CD14-positive monocyte (primary cell): ENCODE measurements around the gene EEF1AKMT2. TPM values are rescaled to one million over a fixed set of nuclear protein-coding genes. Genes with fewer than 3 reads are reported as not detected.

Experiments used
- DNase-seq, 3 donors: peaks; one replicate each; pipeline ENCODE4 v3.0.0-alpha.2; 2011 to 2022
- H2AFZ ChIP-seq: 2 replicates; pipeline ENCODE4 v1.6.0; 2012; ENCODE audit warnings: mild to moderate bottlenecking, low read depth, low read length, inconsistent platforms; ENCODE audit not compliant: insufficient read depth, poor library complexity, severe bottlenecking
- H3K27ac ChIP-seq, 2 donors: 1 replicate in 1 of 2; 2 replicates in 1 of 2; pipeline ENCODE4 v1.5.1; 2012 to 2013; ENCODE audit warnings: low read length in 2 of 2, control low read depth in 1 of 2, inconsistent platforms in 1 of 2, low read depth in 1 of 2, mild to moderate bottlenecking in 1 of 2
- H3K27me3 ChIP-seq, 2 donors: one replicate each; pipeline versions ENCODE4 v1.6.0 to v1.6.1; 2011 to 2013; ENCODE audit warnings: low read length in 2 of 2; ENCODE audit not compliant: control insufficient read depth in 2 of 2, insufficient read depth in 2 of 2
- H3K36me3 ChIP-seq, 2 donors: replicated peaks in 1 of 2; 1 replicate in 1 of 2; 2 replicates in 1 of 2; pipeline versions ENCODE4 v1.5.1 to v1.6.1; 2012 to 2013; ENCODE audit warnings: low read length in 2 of 2, control low read depth in 1 of 2, inconsistent platforms in 1 of 2, mild to moderate bottlenecking in 1 of 2; ENCODE audit not compliant: insufficient read depth in 2 of 2, control insufficient read depth in 1 of 2
- H3K4me1 ChIP-seq, 2 donors: 1 replicate in 1 of 2; 2 replicates in 1 of 2; pipeline versions ENCODE4 v1.5.1 to v1.6.1; 2012 to 2013; ENCODE audit warnings: low read length in 2 of 2, control low read depth in 1 of 2, inconsistent platforms in 1 of 2, mild to moderate bottlenecking in 1 of 2, moderate library complexity in 1 of 2; ENCODE audit not compliant: insufficient read depth in 2 of 2, control insufficient read depth in 1 of 2
- H3K4me2 ChIP-seq: replicated peaks from 2 replicates; pipeline ENCODE3; 2012; ENCODE audit warnings: low read length, moderate library complexity, mild to moderate bottlenecking; ENCODE audit not compliant: poor library complexity, severe bottlenecking; ENCODE audit errors: extremely low read depth
- H3K4me3 ChIP-seq, 3 experiments: fragments of 200-600 bp in 1 of 3; sonication (generic) in 1 of 3; replicated peaks in 1 of 3; 1 replicate in 2 of 3; 2 replicates in 1 of 3; pipeline ENCODE4 v1.5.1; 2011 to 2013; ENCODE audit warnings: low read length in 3 of 3, mild to moderate bottlenecking in 3 of 3, control low read depth in 2 of 3, low read depth in 2 of 3, inconsistent platforms in 1 of 3, moderate library complexity in 1 of 3
- H3K79me2 ChIP-seq: 2 replicates; pipeline ENCODE4 v1.6.0; 2012; ENCODE audit warnings: mild to moderate bottlenecking, control low read depth, inconsistent platforms, low read length, moderate library complexity; ENCODE audit not compliant: insufficient read depth
- H3K9ac ChIP-seq: 2 replicates; pipeline ENCODE4 v1.6.0; 2017; ENCODE audit warnings: low read length, mild to moderate bottlenecking; ENCODE audit not compliant: insufficient read depth, poor library complexity, severe bottlenecking
- H3K9me3 ChIP-seq, 2 donors: replicated peaks in 1 of 2; 1 replicate in 1 of 2; 2 replicates in 1 of 2; pipeline versions ENCODE4 v1.5.1 to v1.6.1; 2012 to 2013; ENCODE audit warnings: low read length in 2 of 2, control low read depth in 1 of 2; ENCODE audit not compliant: control insufficient read depth in 1 of 2, insufficient read depth in 1 of 2
- H4K20me1 ChIP-seq: 2 replicates; pipeline ENCODE4 v1.6.0; 2012; ENCODE audit warnings: mild to moderate bottlenecking, low read length, control low read depth, moderate library complexity; ENCODE audit not compliant: insufficient read depth
- H3K27ac Mint-ChIP-seq, 7 donors: one replicate each; pipeline ENCODE4 v1.8.0; 2020; ENCODE audit warnings: mild to moderate bottlenecking in 7 of 7, mixed read lengths in 7 of 7, moderate library complexity in 6 of 7, inconsistent platforms in 2 of 7
- H3K27me3 Mint-ChIP-seq, 3 donors: one replicate each; pipeline ENCODE4 v1.8.0; 2021 to 2022; ENCODE audit warnings: low read depth in 3 of 3, mild to moderate bottlenecking in 3 of 3, mixed read lengths in 3 of 3, moderate library complexity in 3 of 3, inconsistent platforms in 1 of 3
- H3K36me3 Mint-ChIP-seq, 2 donors: one replicate each; pipeline ENCODE4 v1.8.0; 2020; ENCODE audit warnings: mixed read lengths in 2 of 2, inconsistent platforms in 1 of 2, mild to moderate bottlenecking in 1 of 2
- H3K4me1 Mint-ChIP-seq: one replicate; pipeline ENCODE4 v1.8.0; 2020; ENCODE audit warnings: mild to moderate bottlenecking, mixed read lengths
- H3K4me3 Mint-ChIP-seq, 2 donors: one replicate each; pipeline ENCODE4 v1.8.0; 2020; ENCODE audit warnings: mild to moderate bottlenecking in 2 of 2, mixed read lengths in 2 of 2, moderate library complexity in 1 of 2
- H3K9me3 Mint-ChIP-seq, 7 donors: one replicate each; pipeline ENCODE4 v1.8.0; 2020 to 2022; ENCODE audit warnings: mixed read lengths in 7 of 7, mild to moderate bottlenecking in 6 of 7, moderate library complexity in 6 of 7, inconsistent platforms in 2 of 7
- WGBS: methylation state at CpG from one replicate; pipeline ENCODE4 v1.1.5; 2013; ENCODE audit warnings: missing lambda C conversion rate; ENCODE audit not compliant: insufficient coverage; 5-methylcytosine and 5-hydroxymethylcytosine counted together
- intact Hi-C, 2 donors: fragments of 100-400 bp; cut with micrococcal nuclease; formaldehyde crosslinking; loops; one replicate each; pipeline versions ENCODE4 v1.15.0 to v1.15.1; 2023
- polyA plus RNA-seq, 3 donors: library from polyadenylated mRNA; depleted of rRNA in 1 of 3; unstranded in 2 of 3; stranded (reverse) in 1 of 3; fragments of 300-500 nt in 2 of 3; fragments of >200 nt in 1 of 3; fragmentation: Illumina TruSeq in 2 of 3; gene quantifications; 1 replicate in 2 of 3; 2 replicates in 1 of 3; pipeline ENCODE4 v1.2.3, GENCODE V29; 2012 to 2021
- TF ChIP-seq, protein P1 (sequence below): fragments of 200-600 bp; IDR thresholded peaks from one replicate; pipeline ENCODE4 v1.8.0; 2022; ENCODE audit warnings: antibody characterized with exemption, mild to moderate bottlenecking

Gene EEF1AKMT2
- polyA plus RNA-seq, 3 donors: 7.6 to 13.6 (median 8.2) TPM

- Mint-ChIP-seq H3K36me3 (peaks cover 46 to 51% of the 10 kb centered on the region in 2 donors), H3K9me3 (peaks cover 0 to 2% (median 0%) of the 10 kb centered on the region in 7 donors), H3K27me3 (no peaks in the 10 kb centered on the region), H3K27ac (peak overlapping the region; percentile 87 to 94 (median 91)), H3K4me1 (peaks cover 59% of the 10 kb centered on the region), H3K4me3 (peak overlapping the region; percentile 7 to 70)
- Histone ChIP-seq H2AFZ (no peak overlapping the region), H4K20me1 (peaks cover 98% of the 10 kb centered on the region), H3K36me3 (peaks cover 5 to 53% of the 10 kb centered on the region in 2 donors), H3K27ac (peak overlapping the region; percentile 88 to 89), H3K9ac (peak overlapping the region; percentile 44), H3K4me1 (peaks cover 49 to 53% of the 10 kb centered on the region in 2 donors), H3K27me3 (no peaks in the 10 kb centered on the region), H3K9me3 (no peaks in the 10 kb centered on the region), H3K4me3 (peak overlapping the region in 1 of 3 experiments; percentile 52), H3K79me2 (peaks cover 97% of the 10 kb centered on the region), H3K4me2 (peak overlapping the region; percentile 61)
- TF ChIP-seq, protein P1, sequence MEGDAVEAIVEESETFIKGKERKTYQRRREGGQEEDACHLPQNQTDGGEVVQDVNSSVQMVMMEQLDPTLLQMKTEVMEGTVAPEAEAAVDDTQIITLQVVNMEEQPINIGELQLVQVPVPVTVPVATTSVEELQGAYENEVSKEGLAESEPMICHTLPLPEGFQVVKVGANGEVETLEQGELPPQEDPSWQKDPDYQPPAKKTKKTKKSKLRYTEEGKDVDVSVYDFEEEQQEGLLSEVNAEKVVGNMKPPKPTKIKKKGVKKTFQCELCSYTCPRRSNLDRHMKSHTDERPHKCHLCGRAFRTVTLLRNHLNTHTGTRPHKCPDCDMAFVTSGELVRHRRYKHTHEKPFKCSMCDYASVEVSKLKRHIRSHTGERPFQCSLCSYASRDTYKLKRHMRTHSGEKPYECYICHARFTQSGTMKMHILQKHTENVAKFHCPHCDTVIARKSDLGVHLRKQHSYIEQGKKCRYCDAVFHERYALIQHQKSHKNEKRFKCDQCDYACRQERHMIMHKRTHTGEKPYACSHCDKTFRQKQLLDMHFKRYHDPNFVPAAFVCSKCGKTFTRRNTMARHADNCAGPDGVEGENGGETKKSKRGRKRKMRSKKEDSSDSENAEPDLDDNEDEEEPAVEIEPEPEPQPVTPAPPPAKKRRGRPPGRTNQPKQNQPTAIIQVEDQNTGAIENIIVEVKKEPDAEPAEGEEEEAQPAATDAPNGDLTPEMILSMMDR: no peak
- intact Hi-C loops: no loop called here
- peak; percentile 66 to 81 (median 69) for DNase-seq
- WGBS: 91% methylated on average over 6 of the region's 14 CpGs
Observed at GRCh38 chr10:124728071-124728829, 63.4 kb downstream of the EEF1AKMT2 start.

DNA sequence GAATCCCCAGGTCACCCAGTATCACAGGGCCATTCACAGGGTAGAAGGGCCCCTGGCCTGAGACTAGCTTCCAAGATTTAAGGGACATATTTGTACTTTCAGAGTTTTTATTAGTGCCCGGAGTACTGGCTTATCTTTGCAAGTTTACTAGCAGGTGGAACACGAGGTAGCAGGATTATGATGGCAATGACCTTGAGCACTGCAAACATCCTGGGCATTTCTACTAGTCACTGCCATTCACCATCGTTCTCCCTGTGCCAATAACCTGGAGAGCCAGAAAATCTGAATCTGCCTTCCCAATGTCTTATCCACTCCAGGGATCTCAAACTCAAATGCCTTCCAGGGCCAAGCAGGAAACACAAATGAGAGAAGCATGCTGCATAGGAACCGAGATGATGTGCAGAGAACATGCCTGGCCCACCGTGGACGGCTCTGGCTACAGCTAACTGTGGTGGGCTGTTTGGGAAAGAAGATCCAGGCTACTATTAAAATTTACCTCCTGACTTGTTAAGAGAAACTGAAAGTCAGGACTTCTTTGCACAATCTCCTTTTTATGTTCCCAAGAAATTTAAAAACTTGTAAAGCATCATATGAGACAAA, 64.2 kb downstream of the EEF1AKMT2 start:
- H4K20me1 ChIP-seq: peaks cover 95% of the 10 kb centered on the region
- H3K9ac ChIP-seq: peak overlapping the region; percentile 44
- TF ChIP-seq, protein P1: no peak
- WGBS: 86% methylated on average over 3 of the region's 6 CpGs
- Mint-ChIP-seq H3K4me1 (peaks cover 66% of the 10 kb centered on the region), H3K9me3 (peaks cover 0 to 2% (median 0%) of the 10 kb centered on the region in 7 donors), H3K36me3 (peaks cover 43% of the 10 kb centered on the region in 2 donors), H3K27me3 (no peaks in the 10 kb centered on the region), H3K4me3 (no peak overlapping the region), H3K27ac (peak overlapping the region; percentile 87 to 94 (median 91))
- no peak overlapping the region for H2AFZ ChIP-seq
- no peaks in the 10 kb centered on the region for H3K27me3 ChIP-seq
- intact Hi-C loops: no loop called here
- no peaks in the 10 kb centered on the region for H3K9me3 ChIP-seq
- no peak for DNase-seq
- peaks cover 5 to 45% of the 10 kb centered on the region in 2 donors for H3K36me3 ChIP-seq
- H3K4me2 ChIP-seq: peak overlapping the region; percentile 61
- H3K4me3 ChIP-seq: no peak overlapping the region
- H3K27ac ChIP-seq: peak overlapping the region; percentile 88 to 89
- H3K79me2 ChIP-seq: peaks cover 97% of the 10 kb centered on the region
- H3K4me1 ChIP-seq: peaks cover 57 to 61% of the 10 kb centered on the region in 2 donors
